GM21529 (cell line): Measurements from ENCODE around the gene DSTN.

ENCODE experiments used
- ATAC-seq: cut with Tn5 transposase; IDR thresholded peaks from one replicate; pipeline ENCODE4 v1.9.1; 2021; ENCODE audit not compliant: unreplicated experiment

The DSTN gene

DNA sequence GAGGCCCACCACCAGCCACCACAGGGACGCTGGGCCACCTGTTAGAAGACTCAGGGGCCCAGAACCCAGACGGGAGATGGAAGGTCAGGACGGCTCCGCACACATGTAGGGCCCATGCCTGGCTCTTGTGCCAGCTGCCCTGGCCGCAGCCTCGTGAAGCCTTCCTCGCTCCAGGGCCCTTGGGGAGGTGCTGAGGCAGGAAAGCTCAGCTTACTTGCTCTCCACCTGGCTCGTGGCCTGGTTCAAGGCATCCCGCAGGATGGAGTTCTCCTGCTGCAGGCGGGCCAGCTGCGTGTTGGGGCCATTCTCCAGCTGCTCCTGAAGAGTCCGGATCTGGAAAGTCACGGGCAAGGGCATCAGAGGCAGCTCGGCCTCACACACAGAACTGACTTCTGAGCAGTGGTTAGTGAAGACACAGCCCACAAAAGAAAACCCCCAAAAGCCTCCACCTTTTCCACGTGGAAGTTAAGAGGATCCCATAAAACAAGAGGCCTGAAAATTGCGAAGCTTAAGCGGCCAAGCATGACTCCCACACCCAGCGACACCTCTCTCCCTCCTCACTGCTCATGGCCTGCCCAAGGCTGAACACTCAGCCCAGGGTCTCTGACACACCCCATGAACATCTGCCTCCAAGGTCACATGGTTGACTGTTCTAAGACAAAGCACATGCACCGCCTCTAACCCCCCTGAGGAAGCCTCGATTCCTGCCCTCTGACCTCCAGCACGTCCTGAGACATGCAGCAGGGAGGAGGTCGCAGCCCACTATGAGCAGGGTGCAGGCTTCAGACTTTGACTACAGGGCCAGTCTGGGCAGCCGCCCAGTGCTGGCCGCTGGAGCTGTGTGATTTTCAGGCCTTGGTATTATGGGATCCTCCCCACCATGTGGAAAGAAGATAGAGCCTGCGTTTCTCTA is 65.7 kb downstream of the DSTN start:
- ATAC-seq, result no peak

DNA sequence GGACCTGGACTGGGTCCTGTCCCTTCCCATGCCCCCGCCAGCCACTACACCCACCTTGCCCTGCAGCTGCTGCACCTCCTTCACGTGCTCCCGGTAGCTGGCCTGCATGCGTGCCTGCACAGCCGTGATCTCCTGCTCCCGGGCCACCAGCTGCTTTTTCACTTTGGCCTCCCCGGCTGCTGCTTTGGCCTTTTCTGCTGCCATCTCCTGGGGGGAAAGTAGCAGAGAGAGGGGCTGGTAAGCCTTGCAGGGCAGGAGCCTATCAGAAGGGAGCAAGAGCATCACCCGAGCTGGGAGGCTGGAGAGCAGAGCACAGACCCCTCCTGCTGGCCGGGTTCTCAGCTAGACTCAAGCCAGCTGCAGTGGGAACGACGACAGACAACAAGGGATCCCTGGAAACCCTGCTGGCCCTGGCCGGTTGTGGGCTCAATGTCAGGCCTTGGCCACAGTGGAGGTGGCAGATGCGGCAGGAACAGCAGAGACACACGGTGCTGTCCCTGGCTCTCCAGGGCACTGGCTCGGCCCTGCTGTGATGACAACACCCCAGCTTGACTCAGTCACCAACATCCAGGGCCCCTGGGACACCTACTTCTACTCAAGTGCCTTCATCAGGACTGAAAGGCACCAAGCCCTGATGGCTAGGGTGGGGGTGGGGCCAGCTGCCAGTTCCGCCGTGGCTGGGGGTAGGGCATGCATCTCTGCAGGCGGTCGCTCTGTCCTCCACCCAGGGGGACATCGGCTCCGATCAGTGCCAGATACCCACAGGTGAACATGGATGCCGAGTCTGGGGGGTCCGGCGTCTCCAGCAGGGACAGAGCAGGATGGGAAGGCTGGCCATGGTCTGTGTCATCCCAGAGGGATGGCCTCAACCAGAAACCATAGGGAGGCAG is 66.9 kb downstream of the DSTN start:
- no peak for ATAC-seq

DNA sequence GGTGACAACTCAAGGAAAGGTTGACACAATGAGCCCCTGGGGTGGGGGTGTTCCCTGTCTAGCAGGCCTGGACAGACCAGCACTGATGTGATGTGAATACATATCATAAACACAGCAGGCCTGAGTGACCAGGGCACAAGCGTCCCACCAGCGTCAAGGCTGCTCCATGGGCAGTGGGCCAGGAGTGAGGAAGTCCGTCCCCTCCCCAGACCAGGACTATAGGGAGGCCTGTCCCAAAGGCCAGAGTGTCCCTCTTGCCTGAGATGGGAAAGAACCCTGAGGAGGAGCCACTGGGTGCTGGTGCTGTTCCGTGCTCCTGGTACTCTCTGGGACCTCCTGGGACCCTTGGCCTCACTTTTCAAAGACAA is 67.5 kb downstream of the DSTN start:
- ATAC-seq, result no peak

DNA sequence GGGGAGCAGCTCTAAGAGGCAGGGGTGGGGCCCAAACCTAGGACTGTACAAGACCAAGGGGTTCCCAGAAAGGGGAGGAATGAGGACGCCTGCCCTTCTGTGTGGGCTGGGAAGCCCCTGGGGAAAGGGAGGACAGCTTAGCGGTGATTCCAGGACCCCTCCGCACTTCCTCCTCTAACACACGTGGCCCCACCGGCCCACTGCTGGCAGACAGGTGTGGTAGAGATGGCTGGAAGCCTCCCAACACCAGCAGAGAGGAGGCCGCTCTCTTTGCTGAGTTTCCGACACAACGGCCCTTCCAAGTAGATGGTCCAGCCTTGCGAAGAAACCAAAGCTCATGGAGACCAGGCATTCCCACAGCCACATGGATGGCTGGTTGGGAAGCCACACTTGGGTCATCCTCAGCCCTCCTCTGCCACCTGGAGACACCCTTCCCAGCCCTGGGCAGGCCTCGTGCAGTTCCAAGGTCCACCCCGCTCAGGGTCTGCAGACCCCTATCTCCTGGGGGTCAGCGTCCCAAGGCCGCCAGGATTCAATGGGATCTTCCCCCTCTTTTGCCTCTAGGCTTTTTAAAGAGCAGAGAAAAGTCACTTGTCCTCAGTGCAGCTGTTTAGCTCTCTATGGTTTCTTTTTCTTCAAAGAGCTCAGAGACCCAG is 68.2 kb downstream of the DSTN start:
- ATAC-seq, result no peak

DNA sequence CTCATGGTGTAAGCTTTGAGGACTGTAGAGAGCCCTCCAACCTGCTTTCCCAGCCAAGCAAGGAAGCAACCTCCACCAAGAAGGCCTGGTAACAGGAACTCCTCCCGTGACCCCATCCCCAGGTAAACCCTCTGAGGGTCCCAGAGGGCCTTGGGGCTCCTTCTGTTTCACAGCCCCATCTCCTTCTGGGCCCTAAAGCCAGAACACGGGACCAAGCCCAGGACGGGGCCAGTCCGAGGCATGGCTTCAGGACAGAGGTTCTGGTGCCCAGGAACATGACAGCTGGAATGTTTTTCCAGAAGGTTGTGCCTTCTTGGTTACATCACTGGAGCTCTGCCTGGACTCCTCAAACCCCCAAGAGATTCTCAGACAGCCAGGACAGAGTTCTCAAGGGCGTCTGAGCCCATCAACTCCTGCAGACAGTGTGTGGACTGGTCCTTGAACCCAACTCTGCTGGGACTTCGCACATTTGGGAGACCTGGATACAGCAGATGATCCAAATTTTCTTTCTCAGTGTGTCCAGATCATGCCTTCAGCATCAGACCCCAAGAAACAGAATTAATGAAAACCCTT is 69.0 kb downstream of the DSTN start:
- ATAC-seq, result no peak

DNA sequence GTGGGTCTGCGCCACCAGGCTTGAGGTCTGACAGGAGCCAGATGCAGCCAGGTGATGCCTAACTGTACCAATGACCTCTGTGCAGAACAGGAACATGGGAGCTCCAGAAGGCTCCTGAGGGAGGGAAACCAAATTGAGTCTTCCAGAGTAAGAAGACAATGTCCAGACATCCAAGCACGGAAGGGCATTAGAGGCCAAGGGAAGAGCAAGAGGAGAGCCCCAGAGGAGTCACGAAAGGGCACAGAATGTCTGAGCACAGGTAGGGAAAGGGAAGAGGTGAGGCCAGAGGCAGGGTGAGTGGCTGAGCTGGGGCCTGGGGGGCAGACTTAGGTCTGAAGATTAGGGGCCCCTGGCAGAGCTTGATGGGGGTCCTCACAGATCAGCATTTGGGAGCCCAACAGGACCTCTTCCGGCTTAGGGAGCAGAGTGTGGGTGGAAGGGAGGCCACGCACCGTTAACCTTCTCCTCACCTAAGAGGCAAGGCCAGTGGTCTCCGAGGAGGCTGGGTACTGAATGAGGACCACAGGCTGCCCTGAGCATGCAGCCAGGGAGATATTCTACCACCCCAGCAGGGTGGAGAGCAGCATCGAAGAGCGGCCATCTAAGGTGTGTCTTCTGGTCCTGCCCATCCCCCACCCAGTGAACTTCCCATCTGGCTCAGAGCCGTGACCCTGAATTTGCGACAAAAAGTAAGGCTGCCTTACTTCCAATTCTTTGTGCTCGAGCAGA is 70.4 kb downstream of the DSTN start:
- ATAC-seq, result no peak

DNA sequence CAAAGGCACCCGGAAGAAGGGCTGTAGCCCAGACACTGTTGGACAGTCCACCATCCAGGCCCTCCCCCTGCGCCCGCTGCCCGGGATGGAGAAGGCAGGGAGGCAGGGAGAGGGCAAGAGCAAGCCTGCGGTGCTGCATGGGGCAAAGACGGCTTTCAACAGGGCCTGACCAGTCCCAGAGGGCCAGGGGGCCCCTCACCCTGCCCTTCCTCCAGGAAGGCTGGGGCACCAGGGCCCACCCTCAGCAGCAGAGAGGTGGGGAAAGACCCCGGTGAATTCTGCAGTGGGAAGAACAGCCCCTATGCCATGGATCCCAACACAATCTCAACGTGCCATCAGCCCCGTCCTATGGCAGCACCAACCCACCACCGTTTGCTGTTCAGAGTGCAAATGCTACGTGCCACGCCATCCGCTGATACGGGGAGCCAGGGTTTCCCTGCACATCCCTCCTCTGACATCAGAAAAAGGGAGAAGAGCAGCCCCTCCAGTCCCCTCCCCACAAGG is 71.1 kb downstream of the DSTN start:
- no peak for ATAC-seq

DNA sequence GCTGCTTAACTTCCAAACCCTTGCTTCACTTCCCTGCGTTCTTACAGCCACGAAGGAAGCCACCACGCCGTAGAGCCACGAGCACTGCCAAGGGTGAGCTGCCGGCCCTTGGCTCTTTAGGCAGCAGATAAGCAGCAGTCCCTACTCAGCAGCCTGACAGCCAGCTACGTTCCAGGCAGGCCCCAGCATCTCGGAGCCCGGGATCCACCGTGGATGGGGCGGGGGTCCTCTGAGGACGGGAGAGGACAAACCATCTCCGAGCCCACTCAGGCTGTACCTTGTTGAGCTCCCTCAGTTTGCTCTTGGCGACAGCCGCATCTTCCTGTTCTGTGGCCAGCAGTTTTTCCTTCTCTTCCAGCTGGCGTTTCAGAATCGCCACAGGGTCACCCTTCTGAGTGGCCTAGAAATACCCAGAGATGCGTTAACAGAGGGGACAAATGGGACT is 71.7 kb downstream of the DSTN start:
- no peak for ATAC-seq

DNA sequence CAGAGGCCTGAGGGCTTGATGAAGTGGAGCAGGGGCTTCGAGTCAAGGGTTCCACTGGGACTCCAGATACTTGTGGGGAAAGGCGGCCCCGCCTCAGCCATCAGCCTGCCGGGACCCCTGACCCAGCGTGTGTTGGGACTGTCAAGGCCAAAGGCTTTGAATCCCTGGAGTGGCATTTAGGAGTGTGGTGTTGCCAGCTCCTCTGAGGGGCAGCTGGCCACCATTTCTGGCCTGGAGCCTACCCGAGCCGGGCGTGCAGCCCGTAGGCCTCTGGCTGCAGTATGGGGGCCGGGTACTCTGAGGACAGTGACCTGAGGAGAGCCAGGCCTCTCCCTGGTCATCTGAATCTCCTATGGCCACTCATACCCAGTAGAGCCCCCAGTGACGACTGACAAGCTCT is 72.1 kb downstream of the DSTN start:
- no peak for ATAC-seq

DNA sequence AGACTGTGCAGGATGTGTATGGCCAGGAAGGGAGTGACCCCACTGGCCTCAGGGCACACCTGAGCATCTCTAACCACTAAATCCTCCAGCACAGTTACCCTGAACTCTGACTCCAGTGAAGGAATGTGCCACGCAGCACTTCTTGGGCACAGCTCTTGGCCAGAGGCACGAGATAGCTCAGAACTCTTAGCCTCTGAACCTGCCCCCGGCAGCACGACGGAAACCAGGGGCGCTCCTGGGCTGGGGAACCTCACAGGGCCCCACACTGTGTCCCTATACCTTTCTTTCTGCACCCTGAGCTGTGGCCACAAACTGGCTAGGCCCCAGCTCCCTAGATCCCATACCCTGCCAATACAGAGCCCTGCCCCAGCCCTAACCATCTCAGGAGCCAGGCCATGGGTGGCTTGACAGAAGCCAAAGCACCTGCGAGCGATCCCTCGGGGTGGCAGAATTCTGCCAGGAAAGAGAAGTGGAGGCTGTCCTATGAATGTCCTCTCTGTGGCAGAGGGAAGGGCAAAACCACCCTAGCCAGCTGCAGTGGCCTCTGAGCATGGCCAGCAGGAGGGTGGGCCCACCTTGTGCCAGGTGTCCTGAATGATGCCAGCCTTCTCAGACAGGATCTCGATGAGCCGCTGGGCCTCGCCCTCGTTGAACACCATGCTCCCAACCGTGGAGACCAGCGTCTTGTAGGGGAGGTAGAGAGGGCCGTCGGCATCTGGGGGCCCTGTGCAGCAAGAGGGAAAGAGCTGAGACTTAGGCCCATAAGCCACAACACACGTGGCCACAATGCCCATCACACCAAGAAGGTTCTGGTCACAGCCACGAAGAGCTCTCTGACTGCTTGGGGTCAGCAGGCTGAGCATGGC is 72.8 kb downstream of the DSTN start:
- no peak for ATAC-seq

DNA sequence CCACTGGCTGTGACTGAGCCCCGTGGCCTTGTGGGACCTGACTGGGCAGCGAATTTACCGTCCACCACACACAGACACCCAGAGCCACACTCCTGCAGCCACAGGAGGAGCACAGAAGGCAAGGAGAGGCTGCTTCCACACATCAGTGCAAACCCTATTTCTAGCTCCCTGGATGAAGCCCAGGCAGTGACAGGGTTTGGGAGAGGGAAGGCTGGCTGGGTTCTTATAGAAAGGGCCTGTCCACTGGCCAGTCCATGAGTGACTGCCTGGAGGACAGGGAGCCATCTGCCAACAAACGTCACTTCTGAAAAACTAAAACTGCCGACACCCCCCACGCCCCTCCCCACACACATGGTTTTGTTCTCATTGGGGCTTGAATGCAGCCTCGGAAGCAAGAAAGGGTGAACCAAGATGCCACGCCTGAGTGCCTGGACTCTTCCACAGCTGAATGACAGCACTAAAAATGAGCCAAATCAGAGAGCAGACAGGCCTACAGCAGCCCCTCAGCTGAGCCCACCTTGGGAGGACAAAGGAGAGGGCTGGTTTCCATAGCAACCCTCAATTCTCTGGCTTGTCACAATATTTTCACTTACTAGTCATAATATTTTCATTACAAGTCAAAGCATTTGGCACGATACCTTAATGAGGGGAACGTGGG is 73.8 kb downstream of the DSTN start:
- ATAC-seq, result no peak

DNA sequence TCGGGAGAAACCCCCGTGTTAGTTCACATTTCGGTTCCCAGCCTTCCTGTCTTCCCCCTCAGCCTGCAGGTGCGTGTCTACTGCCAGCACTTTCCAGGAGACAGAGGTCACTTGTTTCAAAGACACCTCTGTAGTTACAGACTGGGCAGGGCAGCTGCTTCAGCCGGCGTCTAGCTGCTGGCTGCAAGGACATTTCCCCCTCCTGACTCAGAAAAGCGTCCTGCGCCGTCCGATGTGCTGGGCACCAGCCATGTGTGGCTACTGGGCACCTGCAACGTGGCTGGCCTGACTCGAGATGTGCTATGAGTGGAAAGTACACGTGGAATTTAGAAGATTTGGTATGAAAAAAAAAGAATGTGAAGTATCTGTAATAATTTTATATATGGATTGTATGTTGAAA is 74.6 kb downstream of the DSTN start:
- no peak for ATAC-seq

DNA sequence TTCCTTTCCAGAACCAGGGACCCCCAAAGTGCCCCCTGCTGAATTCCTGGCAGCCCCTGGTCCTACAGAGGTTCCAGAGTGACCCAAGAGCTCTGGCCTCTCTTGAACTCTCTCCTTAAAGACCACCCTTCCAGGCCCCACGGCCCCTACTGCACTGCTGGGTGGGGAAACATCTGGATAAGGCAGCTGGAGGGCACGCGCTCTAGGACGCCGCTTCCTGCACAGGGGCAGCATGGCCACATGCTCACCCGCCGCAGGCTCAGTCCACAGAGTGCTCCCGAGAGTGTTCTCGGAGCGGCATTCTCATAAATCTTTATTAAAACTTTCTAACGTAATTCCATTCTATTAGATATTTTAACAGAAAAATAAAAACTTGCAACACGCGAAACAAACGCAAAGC is 75.1 kb downstream of the DSTN start:
- ATAC-seq, result no peak

DNA sequence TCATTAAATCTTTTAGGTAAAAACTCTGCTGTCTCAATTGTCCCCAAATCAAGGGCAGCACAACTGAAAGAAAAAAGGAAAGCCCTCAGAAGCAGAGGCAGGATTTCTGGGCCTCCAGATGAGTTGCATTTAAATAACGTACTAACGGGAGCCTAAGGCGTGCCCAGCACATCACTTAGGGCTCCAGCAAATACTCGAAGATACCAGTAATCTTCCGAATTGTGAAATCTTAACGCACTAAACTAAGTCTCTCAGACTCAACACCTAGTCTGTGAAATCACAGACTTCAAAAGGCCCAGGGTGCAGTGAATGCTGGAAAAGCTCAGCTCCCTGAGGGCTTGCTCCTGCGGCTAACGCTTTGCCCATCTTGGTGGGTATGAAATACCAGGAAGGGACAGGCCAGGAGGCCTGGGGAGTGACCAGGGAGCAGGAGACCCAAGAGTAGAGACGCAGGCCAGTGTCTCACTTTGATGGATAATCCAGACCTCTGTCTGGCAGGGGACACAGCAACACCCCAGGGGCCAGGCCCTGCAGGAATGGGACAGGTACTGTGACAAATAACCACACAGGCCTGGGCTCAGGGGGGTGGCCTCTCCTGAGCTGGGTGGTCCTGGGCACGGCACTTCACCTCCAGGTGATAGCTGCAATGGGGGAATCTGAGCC is 75.8 kb downstream of the DSTN start:
- ATAC-seq, result no peak

DNA sequence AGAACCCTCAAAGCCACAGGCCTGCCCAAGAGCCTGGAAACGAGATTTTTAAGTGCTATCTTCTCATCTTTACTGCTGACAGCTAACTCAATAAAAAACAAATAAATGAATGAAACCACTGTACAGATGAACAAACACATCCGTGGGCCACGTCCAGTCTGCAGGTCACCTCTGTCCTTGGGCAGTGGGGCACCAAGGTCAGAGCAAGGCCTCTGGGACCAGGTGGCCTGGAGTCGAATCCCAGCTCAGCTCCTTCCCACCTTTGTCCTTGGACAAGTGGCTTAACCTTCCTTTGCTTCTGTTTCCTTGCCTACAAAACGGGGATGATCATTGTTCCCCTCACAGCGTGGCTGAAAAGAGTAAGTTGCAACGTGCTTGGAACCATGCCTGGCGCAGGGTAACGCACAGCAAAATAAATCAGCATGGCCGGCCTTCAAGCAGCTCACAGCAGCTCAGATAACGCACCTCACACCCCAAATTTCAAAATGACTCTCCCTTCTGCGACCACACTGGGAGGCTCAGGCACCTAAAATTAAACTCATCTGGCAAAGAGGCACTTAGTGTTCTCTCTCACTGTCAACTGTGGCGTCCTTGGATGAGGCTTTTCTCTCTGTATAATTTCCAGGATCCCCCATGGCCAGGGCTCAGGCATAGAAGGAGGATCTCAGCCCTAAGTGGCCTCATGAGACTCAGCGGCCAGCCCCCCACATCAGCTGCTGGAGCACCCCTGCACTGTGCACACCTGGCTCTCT is 76.5 kb downstream of the DSTN start:
- ATAC-seq, result no peak

DNA sequence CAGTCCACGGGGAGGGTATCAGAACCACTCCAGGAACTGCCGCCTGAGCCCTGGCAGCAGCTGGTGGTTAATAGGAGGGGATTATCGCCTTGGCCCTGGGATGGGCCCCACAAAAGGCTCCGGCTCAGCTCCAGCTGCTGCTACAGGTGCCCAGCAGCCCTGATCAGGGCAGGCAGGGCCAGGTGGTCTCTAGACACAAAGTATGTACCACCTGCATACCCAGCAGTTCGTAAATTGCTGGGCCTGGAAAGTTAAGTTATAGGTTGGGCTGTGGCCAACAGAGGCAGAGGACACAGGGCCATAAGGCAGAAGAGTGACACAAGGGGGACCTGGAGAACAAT is 77.1 kb downstream of the DSTN start:
- no peak for ATAC-seq

DNA sequence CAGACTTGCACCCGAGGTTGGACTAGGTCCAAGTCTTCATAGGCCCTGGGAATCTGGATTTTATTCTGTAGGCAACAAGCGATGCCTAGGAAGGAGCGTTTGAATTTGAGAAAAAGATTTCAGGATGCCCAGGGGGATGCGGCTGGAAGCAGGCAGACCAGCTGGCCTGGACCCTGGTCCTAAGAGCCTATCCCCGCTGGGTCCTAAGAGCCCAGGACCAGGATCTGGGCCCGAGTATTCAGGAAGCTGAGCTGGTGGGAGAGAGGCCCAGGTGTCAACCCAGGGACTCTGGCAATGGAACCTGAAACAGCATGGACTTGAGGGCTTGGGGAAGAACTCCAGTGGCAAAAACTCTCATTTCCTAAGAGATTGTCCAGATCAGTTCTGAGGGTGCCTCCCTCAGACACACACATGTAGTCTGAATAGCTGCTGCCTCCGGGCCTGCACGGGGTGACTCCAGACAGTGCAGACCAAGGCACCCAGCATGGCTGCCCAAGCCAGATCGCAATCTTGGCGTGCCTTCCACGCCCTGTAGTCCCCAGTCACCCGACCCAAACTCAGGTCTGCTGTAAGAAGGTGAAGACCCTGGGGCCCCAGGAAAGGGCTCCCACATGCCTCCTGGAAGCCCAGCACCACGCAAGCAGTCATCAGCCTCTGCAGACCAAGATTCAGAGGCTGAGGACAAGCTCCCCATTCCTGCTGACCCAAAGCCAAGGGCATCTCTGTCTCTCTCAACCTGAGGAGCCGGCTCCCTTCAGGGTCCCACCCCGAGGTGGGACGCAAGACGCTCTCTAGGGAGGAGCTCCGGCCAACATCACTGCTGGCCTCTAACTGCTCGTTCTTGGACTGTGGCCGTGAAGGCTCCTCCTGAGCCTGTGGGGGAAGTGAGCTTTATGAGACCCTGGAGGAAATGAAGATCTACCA is 77.8 kb downstream of the DSTN start:
- no peak for ATAC-seq
